HG03378 (cell line): ENCODE data around the gene POMGNT1.
A peak's percentile ranks its signal among the peaks of the same experiment; 100 is the strongest.

Source experiments
- ATAC-seq: cut with Tn5 transposase; IDR thresholded peaks from one replicate; pipeline ENCODE4 v1.9.1; 2021; ENCODE audit warnings: mild to moderate bottlenecking, moderate library complexity; ENCODE audit not compliant: unreplicated experiment

Gene POMGNT1

DNA sequence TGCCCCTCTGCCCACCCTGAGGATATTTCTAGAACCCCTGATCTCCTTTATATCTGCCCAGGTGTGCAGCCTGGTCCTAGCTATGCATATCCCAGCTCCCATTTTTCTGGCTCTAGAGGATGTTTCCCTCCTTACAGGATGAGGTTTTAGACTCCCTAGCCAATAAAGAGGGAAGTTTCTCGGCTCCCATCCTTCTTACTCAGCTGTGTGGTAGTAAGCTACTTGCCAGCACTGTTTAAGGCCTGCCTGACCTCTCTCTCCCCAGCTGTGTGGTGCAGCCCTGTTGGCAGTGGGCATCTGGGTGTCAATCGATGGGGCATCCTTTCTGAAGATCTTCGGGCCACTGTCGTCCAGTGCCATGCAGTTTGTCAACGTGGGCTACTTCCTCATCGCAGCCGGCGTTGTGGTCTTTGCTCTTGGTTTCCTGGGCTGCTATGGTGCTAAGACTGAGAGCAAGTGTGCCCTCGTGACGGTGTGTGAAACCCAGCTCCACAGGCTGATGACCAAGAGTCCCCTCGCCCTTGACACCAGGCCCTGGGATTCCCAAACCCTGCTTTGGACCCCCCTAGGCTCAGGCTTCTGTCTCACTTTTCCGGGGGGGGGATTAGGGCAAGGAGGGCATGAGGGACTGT, 14.2 kb downstream of the POMGNT1 start:
- ATAC-seq = no peak

DNA sequence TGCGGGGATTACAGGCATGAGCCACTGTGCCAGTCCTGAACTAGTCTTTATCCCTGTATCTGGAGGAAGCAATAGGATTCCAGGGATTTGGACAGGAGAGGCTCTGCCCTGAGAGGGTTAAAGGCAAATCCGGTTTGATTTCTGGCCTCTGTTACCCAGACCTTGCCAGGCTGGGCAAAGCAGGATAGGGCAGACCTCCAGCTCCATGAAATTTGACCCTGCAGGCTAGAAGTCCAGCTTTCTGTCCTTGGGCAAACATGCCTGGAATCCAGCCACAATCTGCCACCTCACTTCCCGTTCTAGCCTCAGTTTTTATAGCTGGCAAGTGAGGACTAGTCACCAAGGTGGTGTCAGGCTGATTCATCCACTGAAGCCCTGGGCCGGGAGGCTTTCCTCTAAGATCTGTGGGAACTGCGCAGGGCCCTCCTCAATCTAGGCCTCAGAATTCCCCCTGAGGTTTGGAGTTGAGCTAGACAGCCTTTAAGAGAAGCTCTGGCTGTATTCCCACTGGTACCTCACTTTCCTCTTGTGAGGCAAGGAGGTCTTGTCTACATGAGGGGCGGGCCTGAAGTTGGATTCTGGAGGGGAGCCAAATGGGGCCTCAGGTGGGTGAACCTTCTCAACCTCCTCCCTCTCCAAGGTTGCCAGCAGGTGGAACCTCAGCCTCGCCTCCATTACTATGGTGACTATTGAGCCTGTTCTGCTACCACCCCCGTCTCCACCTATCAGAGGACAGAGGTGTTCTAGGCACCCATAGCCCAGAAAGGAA, 15.0 kb downstream of the POMGNT1 start:
- no peak for ATAC-seq

DNA sequence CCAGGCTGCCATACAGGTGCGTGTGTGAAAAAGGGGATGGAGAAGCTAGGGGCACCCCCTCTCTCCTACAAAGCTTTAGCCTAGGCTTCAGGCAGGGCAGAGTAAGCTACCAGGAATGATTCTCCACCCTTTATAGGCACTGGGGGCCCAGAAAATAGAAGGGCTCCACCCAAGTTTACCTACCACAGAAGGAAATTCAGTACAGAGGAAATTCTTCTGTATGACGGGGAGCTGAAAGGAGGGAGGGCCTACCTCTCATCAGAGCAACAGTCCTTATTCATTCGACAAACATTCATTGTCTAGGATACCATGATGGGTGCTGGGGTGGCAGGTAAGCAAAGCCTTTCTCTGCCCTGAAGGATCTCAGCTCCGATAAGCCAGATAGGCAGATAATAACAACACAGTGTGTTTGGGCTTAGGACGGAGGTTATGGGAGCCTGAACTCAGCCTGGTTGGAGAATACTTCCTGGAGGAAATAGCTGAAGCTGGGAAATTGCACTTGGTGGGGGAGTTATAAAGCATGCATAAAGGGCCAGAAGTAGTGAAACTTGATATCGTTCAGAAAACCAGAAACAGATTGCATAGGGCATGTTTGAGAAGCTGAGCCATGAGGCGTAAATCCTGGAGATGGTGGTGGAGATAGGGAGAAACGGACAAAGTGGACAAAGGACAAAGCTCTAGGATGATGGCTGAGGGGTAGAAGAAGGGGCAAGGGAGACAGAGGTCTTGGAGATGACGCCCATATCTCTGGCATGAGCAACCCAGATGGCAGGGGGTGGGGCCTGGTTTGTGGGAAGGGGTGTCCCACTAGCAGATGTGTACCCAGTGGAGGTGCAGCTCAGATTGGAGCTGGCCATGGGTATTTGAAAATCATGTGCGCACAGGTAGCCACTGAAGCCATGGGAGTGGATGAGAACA, 16.6 kb downstream of the POMGNT1 start:
- ATAC-seq = no peak

DNA sequence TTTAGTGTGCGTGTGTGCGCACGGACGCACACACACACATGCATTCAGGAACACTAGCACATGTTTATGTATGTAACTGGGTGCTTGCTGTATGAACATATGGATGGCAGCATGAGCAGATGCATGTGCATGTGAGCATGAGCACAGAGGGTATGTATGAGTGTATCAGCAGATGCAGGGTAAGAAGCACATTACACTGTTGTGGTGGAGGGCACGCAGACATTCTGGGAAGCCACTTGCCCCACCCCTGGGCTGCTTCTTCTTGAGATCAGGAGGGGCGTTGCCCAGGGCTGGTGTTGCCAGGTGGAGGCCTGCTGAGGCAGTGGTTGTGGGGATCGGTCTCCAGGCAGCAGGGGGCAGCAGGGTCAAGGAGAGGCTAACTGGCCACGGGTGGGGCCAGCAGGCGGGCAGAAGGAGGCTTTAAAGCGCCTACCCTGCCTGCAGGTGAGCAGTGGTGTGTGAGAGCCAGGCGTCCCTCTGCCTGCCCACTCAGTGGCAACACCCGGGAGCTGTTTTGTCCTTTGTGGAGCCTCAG, 18.1 kb downstream of the POMGNT1 start:
- ATAC-seq = no peak

DNA sequence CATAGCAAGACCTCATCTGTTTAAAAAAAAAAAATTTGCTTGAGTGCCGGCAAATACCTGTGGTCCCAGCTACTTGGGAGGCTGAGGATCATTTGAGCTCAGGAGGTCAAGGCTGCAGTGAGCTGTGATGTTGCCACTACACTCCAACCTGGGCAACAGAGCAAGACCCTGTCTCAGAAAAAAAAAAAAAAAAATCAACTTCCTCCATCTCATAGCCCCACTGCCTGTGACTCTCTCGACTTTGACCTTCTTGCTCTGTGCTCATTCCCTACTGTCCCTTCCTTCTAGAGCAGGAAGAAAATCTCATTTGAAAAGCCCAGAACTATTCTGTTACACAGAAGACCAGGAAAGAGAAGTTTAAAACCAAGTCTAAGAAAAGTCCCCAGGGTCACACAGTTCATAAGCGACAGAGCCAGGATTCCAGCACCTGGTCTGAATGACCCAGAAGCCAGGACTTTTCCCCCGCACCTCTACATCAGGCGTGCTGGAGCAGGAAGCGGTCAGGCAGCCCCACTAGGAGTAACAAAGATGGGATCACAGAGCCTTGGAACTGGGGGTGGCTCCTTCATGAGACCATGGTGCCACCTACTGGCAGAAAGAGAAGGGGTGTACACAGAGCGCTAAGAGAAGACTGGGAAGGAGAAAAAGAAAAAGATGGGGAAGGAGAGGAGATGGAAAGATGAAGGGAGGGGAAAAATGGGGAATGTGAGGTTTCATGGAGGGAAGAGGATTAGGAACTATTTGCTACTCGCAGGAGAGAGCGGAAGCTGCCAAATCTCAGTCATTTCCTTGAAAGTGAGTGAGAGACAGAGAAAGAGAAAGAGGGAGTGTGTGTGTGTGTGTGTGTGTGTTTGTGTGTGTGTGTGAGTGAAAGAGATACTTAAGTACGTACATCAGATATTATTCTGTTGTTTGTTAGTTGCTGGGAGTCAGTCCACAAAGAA, 18.8 kb downstream of the POMGNT1 start:
- peak; percentile 48 for ATAC-seq

DNA sequence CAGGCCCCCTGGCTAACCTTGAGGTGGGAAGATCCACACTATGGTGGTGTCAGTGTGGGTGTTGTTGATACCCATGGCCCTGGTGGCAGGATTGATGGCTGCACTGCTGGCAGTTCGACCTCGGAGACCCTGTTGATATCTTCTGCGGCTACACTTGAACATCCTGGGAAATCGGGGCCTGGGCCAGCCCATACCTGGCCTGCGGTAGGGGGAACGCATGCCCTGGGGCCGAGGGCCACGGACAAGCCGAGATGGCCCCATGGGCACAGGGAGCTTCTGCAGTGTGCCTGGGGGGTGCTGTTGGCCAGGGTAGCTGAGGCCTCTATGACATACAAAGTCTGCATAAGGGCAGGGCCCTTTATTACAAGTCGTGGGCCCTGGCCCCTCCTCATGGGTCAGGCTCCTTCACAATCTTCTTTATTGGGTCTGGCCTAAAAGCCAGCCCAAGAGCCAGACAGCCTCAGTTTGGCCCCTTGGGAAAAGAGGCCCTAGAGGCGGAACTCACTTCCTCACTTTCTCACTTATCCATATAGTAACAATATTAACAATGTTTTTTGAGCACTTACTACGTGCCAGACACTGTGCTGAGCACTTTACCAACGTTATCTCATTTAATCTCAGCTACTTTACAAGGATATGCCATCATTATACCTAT, 21.9 kb downstream of the POMGNT1 start, which contains the start of gene P3R3URF:
TSS of gene P3R3URF (minus strand) at position 278 of the 655 bp plus-strand sequence. CDS start at position 261, 17 bp downstream.
- no peak for ATAC-seq

DNA sequence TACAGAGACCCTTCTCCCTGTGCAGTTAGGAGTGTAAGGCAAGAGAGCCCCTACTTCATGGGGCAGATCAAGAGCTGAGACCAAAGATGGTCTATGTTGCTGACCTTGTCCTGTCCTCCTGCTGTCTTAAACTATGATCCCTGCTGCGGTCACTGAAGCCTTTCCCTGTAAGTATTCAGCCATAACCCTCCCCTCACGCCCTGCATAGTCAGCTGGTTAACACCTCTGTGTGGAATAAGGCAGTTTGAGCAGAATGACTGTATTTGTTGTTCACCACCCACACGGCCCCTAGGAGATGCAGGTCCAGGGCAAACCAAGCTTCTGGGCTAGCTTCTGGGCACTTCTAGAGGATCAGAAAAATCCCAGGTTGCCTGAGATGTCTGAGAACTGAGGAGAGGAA, 23.0 kb downstream of the POMGNT1 start:
- ATAC-seq = no peak

DNA sequence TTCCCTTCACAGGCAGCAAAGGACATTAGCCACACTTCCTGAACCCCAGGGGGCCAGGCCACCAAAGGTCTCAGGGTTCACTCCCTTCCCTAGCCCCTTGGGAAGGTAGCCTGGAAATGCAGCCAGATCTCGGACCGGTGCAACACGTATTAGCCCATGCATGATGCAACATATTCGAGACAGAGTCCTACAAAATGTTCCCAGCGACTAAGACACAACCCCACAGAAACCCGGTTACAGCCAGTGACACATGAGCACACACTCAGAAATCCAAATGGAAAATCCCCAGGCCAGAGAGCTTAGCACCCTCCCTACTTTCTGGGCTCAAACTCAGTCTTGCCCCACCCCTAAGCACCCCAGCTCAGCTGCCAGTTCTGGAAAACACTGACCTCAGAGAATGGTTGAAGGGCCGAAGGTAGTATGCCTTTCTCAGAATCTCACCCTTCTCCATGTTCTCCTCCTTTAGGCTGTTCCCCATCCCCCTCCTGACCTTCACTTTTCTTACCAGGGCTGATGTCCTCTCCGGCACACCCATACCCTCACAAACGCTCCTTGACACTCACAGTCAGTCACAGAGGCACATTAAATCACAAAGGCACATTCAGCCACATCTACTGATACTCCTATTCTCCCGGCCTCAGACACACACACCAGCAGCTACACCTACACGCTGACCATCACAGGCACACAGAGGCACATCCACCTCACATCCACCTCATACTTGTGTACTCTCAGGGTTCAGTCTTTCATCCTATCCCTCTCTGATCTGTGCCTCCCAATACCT, 23.6 kb downstream of the POMGNT1 start, which contains the start of gene TSPAN1:
TSS of gene TSPAN1 (plus strand) at position 640 of the 784 bp plus-strand sequence. CDS start 6,021 bp downstream, outside the sequence.
- ATAC-seq = no peak

DNA sequence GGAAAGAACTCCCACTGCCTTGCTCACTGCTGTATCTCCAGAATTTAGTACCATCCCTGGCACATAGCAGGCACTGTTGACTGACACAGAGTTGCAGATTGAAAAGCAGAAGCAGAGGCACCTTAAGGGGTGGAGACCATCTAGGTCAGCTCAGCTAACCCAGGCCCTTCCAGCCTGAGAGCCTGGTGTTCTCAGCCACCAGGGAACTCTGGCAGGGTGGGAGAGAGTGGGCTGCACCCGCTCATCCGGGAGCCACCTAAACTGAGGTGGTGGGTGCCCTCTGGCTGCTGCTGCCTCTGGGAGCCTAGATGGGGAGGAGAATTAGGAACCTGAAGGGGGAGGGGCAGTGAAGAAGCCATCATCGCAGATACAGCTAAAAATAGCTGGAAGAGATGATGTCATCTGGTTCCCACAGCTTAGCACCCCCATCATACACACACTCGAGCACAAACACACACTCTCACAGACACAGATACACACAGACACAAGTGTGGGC, 24.8 kb downstream of the POMGNT1 start:
- no peak for ATAC-seq

DNA sequence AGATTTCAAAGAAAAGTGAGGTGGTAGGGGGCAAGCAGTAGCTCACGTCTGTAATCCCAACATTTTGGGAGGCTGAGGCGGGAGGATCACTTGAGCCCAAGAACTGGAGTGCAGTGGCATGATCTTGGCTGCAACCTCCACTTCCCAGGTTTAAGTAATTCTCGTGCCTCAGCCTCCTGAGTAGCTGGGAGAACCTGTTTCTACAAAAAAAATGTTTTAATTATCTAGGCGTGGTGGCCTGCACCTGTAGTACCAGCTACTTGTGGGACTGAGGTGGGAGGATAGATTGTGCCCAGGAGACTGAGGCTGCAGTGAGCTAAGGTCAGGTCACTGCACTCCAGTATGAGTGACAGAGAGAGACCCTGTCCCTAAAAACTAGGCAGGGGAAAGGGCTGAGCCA, 25.9 kb downstream of the POMGNT1 start:
- no peak for ATAC-seq

DNA sequence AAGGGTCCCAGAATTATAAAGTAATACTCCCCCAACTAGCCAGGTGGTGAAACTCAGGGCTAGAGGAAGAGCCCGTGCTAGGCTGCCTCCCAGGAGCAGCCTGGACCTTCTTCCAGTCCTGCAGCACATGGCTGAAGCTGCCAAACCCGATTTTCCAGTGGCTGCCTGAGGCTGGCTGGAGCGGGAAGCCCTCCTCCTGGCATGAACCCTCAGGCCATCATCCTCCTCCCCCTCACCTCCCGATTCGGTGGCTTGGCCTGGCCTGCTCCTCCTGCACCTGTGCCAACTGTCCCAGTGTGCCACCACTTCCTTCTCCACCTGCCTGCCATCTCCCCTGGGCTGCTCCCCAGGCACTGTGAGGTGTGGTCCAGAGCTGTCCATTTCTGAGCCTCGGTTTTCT, 26.4 kb downstream of the POMGNT1 start:
- ATAC-seq = no peak

DNA sequence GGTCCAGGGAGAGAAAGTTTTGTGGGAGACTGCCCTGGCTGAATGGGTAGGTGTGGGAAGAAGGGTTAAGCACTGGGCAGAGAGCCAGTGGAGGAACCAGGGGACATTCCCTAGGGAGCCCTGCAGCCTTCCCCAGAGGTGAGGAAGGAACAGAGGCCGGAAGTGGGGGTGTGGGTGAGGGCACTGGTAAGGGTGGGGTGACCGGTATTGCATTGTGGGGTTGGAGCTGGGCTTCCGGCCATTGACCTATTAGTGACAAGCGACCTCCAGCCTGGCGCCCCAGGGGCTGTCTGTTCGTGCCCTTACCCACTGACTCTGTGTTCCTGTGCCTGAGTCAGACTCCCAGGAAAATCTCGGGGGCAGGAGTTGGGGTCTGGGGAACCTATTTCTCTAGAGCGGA, 26.9 kb downstream of the POMGNT1 start:
- no peak for ATAC-seq

DNA sequence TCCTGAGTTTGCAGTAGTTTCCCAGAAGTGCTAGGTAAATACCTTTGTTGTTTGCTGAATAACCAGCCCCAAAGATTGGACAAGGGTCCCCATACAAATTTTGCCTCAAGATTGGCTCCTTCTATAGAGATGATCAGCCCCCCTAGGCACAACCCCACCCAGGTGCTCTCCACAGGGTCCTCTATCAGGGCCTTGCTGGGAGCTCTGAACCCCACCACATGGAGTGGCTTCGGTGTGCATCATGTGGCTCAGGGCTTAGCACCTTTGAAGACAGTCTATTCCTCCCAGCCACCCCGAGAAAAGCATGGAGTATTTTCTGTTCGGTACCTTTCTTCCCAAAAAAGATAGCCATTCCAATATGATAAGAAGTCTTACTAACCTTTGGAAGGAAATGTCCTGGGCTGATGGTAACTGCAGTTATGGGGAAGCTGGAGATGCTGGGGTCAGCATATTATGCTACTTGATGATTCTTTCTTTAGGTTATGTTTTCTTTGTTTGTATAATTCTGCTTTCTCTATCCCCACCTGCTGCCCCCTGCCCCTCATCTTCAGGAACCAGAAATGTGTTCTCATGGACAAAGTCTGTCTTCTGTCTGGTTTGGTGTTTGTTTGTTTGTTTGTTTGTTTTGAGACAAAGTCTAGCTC, 28.3 kb downstream of the POMGNT1 start:
- no peak for ATAC-seq

DNA sequence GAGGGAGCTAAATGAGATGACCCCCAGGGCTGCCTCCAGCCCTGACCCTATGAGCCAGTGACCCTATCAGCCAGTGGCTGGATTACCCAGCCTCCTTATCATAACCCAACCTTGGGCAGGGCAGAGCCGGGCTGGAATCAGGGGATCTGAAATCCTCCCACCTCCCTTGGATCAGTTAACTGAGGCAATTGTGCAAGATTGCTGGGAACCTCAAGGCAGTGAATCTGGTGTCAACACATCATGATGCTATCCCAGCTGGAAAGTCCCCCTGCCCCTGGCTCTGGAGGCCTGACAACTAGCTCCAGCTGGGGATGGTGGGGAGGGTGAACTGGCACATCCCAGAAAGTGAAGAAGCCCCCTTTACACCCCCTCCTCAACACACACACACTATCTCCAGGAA, 29.8 kb downstream of the POMGNT1 start:
- ATAC-seq = no peak

DNA sequence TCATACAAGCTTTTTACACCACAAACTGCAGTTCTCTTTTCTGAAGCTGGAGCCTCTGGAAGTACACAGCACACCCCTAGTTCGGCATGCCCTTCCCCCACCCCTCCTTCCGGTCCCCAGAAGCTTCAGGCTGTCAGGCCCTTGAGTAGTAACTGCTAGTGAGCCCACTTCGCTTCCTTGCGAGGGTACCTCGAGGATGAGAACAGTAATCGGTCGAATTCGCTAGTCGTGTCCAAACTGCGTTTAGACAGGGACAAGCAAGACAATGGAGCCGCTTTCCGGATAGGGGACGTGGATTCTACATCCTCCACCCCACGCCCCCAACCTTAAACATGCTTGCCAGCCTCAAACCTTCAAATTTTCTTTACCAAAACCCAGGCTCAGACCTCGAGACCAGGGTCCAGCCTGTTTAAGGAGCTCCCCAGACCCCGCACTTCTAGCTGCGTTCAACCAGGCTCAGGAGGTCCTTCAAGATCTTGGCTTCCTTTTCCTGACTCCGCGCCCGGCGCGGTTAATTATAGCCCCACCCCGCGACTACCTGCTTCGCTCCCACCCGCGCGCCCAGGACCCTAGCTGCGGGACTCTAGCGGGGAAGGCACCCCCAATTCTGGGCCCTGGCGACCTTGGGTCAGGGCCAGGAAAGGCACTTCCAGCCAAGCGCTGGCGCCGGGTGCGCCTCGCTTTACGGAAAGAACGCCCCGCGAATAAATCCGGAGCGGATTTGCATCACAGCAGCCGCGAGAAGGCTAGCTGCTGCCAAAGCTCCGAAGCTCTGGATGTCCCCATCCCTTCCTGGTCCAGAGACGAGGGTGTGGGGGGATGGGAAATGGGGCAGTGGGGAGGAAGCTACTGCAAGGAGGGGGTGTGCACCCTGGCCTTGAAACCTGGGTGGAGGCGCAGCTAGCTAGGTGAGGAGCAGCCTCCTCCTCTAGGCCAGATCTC, 31.4 kb downstream of the POMGNT1 start:
- ATAC-seq = no peak

DNA sequence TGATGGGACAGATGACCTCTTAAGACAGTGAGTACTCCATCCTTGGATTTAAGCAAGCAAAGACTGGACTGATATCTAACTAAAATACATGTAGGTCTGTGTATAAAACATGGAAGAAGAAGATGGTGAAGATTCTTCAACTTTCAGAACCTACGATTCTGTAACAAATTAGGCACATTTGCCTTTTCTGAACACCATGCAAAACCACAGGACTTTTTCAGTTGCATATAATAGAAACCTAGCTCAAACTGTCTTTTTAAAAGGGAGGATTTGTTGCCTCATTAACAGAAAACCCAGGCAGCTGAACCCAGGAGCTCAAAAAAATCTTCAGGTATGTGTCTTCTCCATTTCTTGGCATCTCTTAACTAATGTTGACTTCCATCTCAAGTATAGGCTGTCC, 38.0 kb downstream of the POMGNT1 start:
- ATAC-seq = no peak

DNA sequence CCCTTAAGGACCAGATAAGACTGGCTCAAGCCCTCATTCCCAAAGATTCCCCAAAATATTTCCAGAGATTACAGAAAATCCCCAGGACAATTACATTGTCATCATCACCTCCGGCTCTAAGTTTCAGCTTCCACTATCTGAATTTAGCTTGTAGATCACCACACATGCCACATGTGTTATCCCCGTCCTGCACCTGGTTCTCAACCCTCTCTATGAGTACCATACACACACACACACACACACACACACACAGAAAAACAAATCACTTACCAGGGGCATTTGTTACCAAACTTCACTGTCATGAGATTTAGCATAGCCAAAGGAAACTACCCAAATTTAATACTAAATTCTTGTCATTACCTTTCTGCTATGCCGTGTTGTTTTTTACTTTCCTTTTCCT, 38.7 kb downstream of the POMGNT1 start:
- no peak for ATAC-seq
